Measurements from ENCODE around the gene TRIM26. TPM values are rescaled to one million over a fixed set of nuclear protein-coding genes. Genes with fewer than 3 reads are reported as not detected.

Gene TRIM26
- total RNA-seq, 4 donors from 2014 or later, result 22.8 to 30.9 (median 25.1) TPM

DNA sequence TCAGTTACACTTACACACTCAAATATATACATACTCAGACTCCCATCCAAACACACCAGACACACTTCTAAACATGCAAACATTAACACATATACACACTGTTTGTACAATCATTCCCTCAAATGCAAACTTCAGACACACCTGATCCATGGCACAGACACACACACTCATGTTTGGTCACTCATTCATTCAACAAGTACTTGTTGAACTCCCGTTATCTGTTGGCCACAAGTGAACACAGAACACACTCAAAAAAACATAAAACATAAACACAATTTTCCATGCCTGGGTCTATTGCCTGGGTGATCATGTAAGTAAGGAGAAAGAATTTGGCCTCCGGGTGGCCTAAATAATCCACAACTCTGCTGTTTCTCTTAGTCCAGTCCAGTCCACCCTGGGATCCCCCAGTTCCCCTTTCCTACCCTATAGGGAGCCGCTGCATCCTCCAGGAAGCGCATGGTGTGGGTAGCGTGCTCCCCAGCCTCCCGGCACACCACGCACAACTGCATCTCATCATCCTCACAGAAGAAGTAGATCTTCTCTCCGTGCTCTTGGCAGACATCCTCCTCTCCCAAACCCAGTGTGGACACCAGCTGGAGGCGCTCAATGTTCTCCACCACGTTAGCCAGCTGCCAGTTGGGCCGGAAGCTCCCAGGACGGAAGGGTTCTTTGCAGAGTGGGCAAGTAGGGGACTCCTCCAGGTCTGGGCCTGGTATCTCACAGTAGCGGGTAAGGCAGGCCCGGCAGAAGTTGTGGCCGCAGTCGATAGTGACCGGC, 53.0 kb downstream of the TRIM26 start:
- Histone ChIP-seq H3K9me3 (no peaks in the 10 kb centered on the region), H3K27ac (no peak overlapping the region), H3K27me3 (peaks cover 3 to 12% (median 4%) of the 10 kb centered on the region in 3 donors), H3K4me3 (no peak overlapping the region), H3K36me3 (no peaks in the 10 kb centered on the region), H3K4me1 (peaks cover 0 to 6% of the 10 kb centered on the region in 2 donors)
- in situ Hi-C loops (cut with MboI; ENCODE audit: low sequenced_read_pairs in 4 of 4) (loop anchor here in 1 of 4 donors (25.0 kb wide), 1 partner anchor 323 kb away; the partner anchor contains the start of gene HLA-G), intact Hi-C loops (cut with DNase I; ENCODE audit: low total_unique reads) (no loop called here)
- ATAC-seq, result no peak
- no peak for DNase-seq
- no peak for TF ChIP-seq POLR2A (IDR thresholded peaks at IDR 0.05)
- TF ChIP-seq, protein P1, sequence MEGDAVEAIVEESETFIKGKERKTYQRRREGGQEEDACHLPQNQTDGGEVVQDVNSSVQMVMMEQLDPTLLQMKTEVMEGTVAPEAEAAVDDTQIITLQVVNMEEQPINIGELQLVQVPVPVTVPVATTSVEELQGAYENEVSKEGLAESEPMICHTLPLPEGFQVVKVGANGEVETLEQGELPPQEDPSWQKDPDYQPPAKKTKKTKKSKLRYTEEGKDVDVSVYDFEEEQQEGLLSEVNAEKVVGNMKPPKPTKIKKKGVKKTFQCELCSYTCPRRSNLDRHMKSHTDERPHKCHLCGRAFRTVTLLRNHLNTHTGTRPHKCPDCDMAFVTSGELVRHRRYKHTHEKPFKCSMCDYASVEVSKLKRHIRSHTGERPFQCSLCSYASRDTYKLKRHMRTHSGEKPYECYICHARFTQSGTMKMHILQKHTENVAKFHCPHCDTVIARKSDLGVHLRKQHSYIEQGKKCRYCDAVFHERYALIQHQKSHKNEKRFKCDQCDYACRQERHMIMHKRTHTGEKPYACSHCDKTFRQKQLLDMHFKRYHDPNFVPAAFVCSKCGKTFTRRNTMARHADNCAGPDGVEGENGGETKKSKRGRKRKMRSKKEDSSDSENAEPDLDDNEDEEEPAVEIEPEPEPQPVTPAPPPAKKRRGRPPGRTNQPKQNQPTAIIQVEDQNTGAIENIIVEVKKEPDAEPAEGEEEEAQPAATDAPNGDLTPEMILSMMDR (IDR thresholded peaks at IDR 0.05 in 4 of 5, conservative IDR thresholded peaks at IDR 0.05 in 1 of 5), result no peak

DNA sequence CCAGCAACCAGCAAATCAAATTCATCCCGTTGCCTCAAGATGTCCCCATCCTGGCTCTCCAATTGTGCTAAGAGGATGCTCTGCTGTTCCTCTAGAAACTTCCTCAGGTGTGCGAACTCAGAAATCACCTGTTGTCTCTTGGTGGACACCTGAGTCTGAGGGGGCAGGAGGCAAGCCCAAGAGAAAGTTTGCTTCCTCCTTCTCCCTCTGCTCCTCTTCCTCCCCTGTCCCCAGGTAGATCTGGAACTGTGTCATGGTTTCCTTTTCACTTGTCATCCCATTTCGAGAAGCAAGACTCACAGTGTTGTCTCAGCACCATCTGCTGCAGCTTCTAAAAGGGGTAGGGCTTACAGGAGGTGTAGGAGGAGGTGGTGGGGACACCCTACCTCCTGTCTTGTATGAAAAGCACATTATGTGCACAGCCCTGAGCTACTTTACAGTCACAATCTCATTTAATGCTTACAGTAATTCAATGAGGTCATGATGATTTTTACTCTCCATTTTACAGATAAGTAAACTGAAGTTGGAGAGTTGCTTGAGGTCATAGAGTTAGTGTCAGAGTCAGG, 54.6 kb downstream of the TRIM26 start:
- Histone ChIP-seq H3K27me3 (peaks cover 0 to 14% (median 0%) of the 10 kb centered on the region in 3 donors), H3K4me3 (no peak overlapping the region), H3K27ac (no peak overlapping the region), H3K9me3 (no peaks in the 10 kb centered on the region), H3K4me1 (peaks cover 0 to 6% of the 10 kb centered on the region in 2 donors), H3K36me3 (no peaks in the 10 kb centered on the region)
- intact Hi-C loops (cut with DNase I; ENCODE audit: low total_unique reads), result no loop called here
- TF ChIP-seq POLR2A (IDR thresholded peaks at IDR 0.05), result no peak
- TF ChIP-seq, protein P1 (IDR thresholded peaks at IDR 0.05 in 4 of 5, conservative IDR thresholded peaks at IDR 0.05 in 1 of 5), result no peak
- in situ Hi-C loops (cut with MboI; ENCODE audit: low sequenced_read_pairs in 4 of 4), result loop anchor here in 1 of 4 donors (25.0 kb wide), 1 partner anchor 321 kb away; the partner anchor contains the start of gene HLA-G
- DNase-seq (no peak), ATAC-seq (no peak)

DNA sequence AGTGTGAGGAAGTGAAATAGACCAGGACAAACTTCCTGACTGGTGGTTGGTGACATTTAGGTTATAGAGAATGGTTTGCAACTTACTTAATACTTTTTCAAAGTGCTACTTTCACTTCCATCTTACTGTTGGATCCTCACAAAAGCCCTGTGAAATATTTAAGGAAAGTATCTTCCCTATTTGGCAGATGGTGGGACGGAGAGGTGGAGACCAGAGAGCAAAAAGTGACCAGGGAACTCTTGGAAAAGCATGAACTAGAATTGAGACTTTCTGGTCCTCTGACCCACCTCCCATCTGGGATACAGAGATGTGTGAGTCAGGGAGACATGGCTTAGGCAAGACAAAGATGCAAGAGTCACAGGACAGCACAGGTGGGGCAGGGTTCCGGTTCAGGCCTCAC, 55.2 kb downstream of the TRIM26 start:
- Histone ChIP-seq H3K36me3 (no peaks in the 10 kb centered on the region), H3K4me1 (peaks cover 0 to 6% of the 10 kb centered on the region in 2 donors), H3K27me3 (peaks cover 0 to 14% (median 0%) of the 10 kb centered on the region in 3 donors), H3K27ac (no peak overlapping the region), H3K9me3 (no peaks in the 10 kb centered on the region), H3K4me3 (no peak overlapping the region)
- DNase-seq (no peak), ATAC-seq (no peak)
- TF ChIP-seq, protein P1 (IDR thresholded peaks at IDR 0.05 in 4 of 5, conservative IDR thresholded peaks at IDR 0.05 in 1 of 5), result no peak
- TF ChIP-seq POLR2A (IDR thresholded peaks at IDR 0.05), result no peak
- intact Hi-C loops (cut with DNase I; ENCODE audit: low total_unique reads), result no loop called here
- in situ Hi-C loops (cut with MboI; ENCODE audit: low sequenced_read_pairs in 4 of 4), result loop anchor here in 1 of 4 donors (25.0 kb wide), 1 partner anchor 321 kb away; the partner anchor contains the start of gene HLA-G

DNA sequence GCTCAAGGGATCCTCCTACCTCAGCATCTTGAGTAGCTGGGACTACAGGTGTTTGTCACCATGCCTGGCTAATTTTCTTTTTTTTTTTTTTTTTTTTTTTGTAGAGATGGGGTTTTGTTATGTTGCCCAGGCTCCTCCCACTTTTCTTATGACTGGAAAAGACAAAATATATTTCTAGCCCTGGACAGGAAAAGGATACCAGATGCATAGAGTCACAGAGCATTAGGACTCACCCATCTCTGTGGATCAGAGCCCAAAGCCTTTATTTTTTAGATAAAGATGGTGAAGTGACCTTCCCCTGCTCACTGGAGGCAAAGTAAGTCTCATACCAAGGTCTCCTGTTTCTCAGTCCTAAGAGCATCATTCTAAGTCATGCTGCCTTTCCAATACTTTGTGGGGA, 55.6 kb downstream of the TRIM26 start:
- H3K4me1 ChIP-seq, result peaks cover 0 to 6% of the 10 kb centered on the region in 2 donors
- in situ Hi-C loops (cut with MboI; ENCODE audit: low sequenced_read_pairs in 4 of 4) (loop anchor here in 1 of 4 donors (25.0 kb wide), 1 partner anchor 320 kb away; the partner anchor contains the start of gene HLA-G), intact Hi-C loops (cut with DNase I; ENCODE audit: low total_unique reads) (no loop called here)
- no peak for ATAC-seq
- TF ChIP-seq, protein P1 (IDR thresholded peaks at IDR 0.05 in 4 of 5, conservative IDR thresholded peaks at IDR 0.05 in 1 of 5), result no peak
- TF ChIP-seq POLR2A (IDR thresholded peaks at IDR 0.05), result no peak
- no peak for DNase-seq
- peaks cover 0 to 14% (median 0%) of the 10 kb centered on the region in 3 donors for H3K27me3 ChIP-seq
- H3K27ac ChIP-seq, result no peak overlapping the region
- H3K9me3 ChIP-seq, result no peaks in the 10 kb centered on the region
- H3K36me3 ChIP-seq, result no peaks in the 10 kb centered on the region
- H3K4me3 ChIP-seq, result no peak overlapping the region

Measured in gastrocnemius medialis (tissue), 4 donors.